Measurements from ENCODE around the gene ARHGAP12. TPM values are rescaled to one million over a fixed set of nuclear protein-coding genes. Genes with fewer than 3 reads are reported as not detected.
"Not testable (repeated sequence)": the region's sequence is repeated elsewhere in the genome, so short reads cannot be mapped to it uniquely, and the experiment has no call there.

The ARHGAP12 gene
- total and polyA plus RNA-seq, 2 donors (not counting 3 experiments of a cell fraction or from before 2014, with no cell fraction given), result 5.8 to 19.3 TPM

GRCh38 chr10:31969847-31970246 is 41.2 kb upstream of the ARHGAP12 start:
- BruUV-seq (replicated peaks); H3K27me3 ChIP-seq (ENCODE audit: control insufficient read depth in 2 of 2, insufficient read depth in 2 of 2, low read length in 2 of 2); dilution Hi-C loops (cut with MboI; ENCODE audit: extremely low pct_ligation_motif_present, low sequenced_read_pairs); H4K20me1 ChIP-seq (replicated peaks; ENCODE audit: control insufficient read depth, extremely low read depth, insufficient read depth, low read length); H2AFZ ChIP-seq (ENCODE audit: low read depth, low read length); CTCF ChIA-PET; H3K36me3 ChIP-seq (ENCODE audit: control insufficient read depth in 2 of 2, extremely low read depth in 1 of 2, insufficient read depth in 2 of 2, low read length in 2 of 2); FAIRE-seq; H3K4me1 ChIP-seq (ENCODE audit: control insufficient read depth, extremely low read depth, insufficient read depth, low read length); POLR2A ChIA-PET; intact Hi-C loops (cut with micrococcal nuclease); H3K9me3 ChIP-seq (replicated peaks; ENCODE audit: control insufficient read depth, insufficient read depth, low read length); H3K4me2 ChIP-seq (ENCODE audit: insufficient read depth, low read length); H3K9ac ChIP-seq (replicated peaks; ENCODE audit: extremely low read depth, insufficient read depth, low read length); DNase-seq (ENCODE audit: low read depth, low spot score); H3K9me1 ChIP-seq (replicated peaks; ENCODE audit: control insufficient read depth, extremely low read depth, insufficient read depth, low read length); H3K27ac ChIP-seq (ENCODE audit: insufficient read depth, low read depth, low read length); H3K79me2 ChIP-seq (ENCODE audit: control insufficient read depth, insufficient read depth, low read length); H3K4me3 ChIP-seq (replicated peaks in 1 of 3; ENCODE audit: insufficient read depth in 1 of 3, low read depth in 1 of 3, low read length in 3 of 3): not testable (repeated sequence)

DNA sequence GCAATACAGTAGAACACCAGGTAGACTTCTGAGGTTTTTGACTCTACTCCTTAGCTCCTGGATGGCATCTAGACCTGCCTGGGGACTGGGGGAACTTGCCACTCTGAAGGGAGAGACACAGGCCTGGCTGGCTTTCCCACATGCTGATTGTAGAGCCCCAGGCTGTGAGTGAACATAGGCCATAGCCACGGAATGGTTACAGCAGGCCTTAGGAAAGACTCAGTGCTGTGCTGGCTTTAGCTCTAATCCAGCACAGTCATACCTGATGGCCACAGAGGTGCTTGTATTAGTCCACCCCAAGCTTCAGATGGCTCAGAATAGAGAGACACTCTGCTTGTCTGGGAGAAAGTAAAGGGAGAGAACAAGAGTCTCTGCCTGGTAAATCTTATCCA is 35.0 kb upstream of the ARHGAP12 start:
- CTCF ChIA-PET, result interaction anchor here (1.4 to 1.9 kb wide), 3 partner anchors 102 to 1276 kb away, joined by 4 to 6 read pairs (median 5); no protein-coding TSS in a partner anchor
- Histone ChIP-seq H4K20me1 (replicated peaks; ENCODE audit: control insufficient read depth, extremely low read depth, insufficient read depth, low read length) (no peaks in the 10 kb centered on the region), H3K27ac (ENCODE audit: insufficient read depth, low read depth, low read length) (no peak overlapping the region), H3K9me3 (replicated peaks; ENCODE audit: control insufficient read depth, insufficient read depth, low read length) (no peaks in the 10 kb centered on the region), H3K4me1 (ENCODE audit: control insufficient read depth, extremely low read depth, insufficient read depth, low read length) (no peaks in the 10 kb centered on the region), H3K79me2 (ENCODE audit: control insufficient read depth, insufficient read depth, low read length) (no peaks in the 10 kb centered on the region), H3K36me3 (ENCODE audit: control insufficient read depth in 2 of 2, extremely low read depth in 1 of 2, insufficient read depth in 2 of 2, low read length in 2 of 2) (no peaks in the 10 kb centered on the region), H3K4me3 (replicated peaks in 1 of 3; ENCODE audit: insufficient read depth in 1 of 3, low read depth in 1 of 3, low read length in 3 of 3) (no peak overlapping the region), H2AFZ (ENCODE audit: low read depth, low read length) (no peak overlapping the region), H3K9me1 (replicated peaks; ENCODE audit: control insufficient read depth, extremely low read depth, insufficient read depth, low read length) (no peaks in the 10 kb centered on the region), H3K27me3 (ENCODE audit: control insufficient read depth in 2 of 2, insufficient read depth in 2 of 2, low read length in 2 of 2) (no peaks in the 10 kb centered on the region), H3K4me2 (ENCODE audit: insufficient read depth, low read length) (no peak overlapping the region), H3K9ac (replicated peaks; ENCODE audit: extremely low read depth, insufficient read depth, low read length) (no peak overlapping the region)
- TF ChIP-seq MYC (IDR thresholded peaks at IDR 0.05; ENCODE audit: low read depth, low read length), result no peak
- TF ChIP-seq FOS (IDR thresholded peaks at IDR 0.05; ENCODE audit: borderline replicate concordance, insufficient read depth, low read length), result no peak
- TF ChIP-seq, protein P1, sequence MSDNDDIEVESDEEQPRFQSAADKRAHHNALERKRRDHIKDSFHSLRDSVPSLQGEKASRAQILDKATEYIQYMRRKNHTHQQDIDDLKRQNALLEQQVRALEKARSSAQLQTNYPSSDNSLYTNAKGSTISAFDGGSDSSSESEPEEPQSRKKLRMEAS (IDR thresholded peaks at IDR 0.05; ENCODE audit: insufficient read depth, insufficient read length), result no peak
- no peak for TF ChIP-seq JUN (IDR thresholded peaks at IDR 0.05; ENCODE audit: borderline replicate concordance, insufficient read depth, insufficient read length, low read depth)
- no peak for TF ChIP-seq POLR2AphosphoS5 (IDR thresholded peaks at IDR 0.05; ENCODE audit: insufficient read depth, low read depth, low read length)
- TF ChIP-seq GATA2 (IDR thresholded peaks at IDR 0.05; ENCODE audit: insufficient read depth, insufficient read length, low read depth, low read length), result no peak
- TF ChIP-seq EZH2 (IDR thresholded peaks at IDR 0.05; ENCODE audit: borderline replicate concordance, low read depth, low read length, severe bottlenecking), result no peak
- TF ChIP-seq, protein P2, sequence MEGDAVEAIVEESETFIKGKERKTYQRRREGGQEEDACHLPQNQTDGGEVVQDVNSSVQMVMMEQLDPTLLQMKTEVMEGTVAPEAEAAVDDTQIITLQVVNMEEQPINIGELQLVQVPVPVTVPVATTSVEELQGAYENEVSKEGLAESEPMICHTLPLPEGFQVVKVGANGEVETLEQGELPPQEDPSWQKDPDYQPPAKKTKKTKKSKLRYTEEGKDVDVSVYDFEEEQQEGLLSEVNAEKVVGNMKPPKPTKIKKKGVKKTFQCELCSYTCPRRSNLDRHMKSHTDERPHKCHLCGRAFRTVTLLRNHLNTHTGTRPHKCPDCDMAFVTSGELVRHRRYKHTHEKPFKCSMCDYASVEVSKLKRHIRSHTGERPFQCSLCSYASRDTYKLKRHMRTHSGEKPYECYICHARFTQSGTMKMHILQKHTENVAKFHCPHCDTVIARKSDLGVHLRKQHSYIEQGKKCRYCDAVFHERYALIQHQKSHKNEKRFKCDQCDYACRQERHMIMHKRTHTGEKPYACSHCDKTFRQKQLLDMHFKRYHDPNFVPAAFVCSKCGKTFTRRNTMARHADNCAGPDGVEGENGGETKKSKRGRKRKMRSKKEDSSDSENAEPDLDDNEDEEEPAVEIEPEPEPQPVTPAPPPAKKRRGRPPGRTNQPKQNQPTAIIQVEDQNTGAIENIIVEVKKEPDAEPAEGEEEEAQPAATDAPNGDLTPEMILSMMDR (IDR thresholded peaks at IDR 0.05; ENCODE audit: extremely low read depth in 1 of 2, insufficient read depth in 1 of 2, low read depth in 1 of 2, low read length in 2 of 2), result no peak
- TF ChIP-seq POLR2A (IDR thresholded peaks at IDR 0.05; ENCODE audit: low read depth, low read length), result no peak
- BruUV-seq (replicated peaks), result no TSS peak
- FAIRE-seq, result no peak
- intact Hi-C loops (cut with micrococcal nuclease), result no loop called here
- dilution Hi-C loops (cut with MboI; ENCODE audit: extremely low pct_ligation_motif_present, low sequenced_read_pairs), result no loop called here
- POLR2A ChIA-PET, result no interaction called here
- DNase-seq (ENCODE audit: low read depth, low spot score), result no peak

Data from endothelial cell of umbilical vein (primary cell).